ENCODE results near the gene OSBPL6. TPM values are rescaled to one million over a fixed set of nuclear protein-coding genes. Genes with fewer than 3 reads are reported as not detected.

Gene OSBPL6
- total and polyA plus RNA-seq, 2 of the 13 experiments (the other 11 are each of a cell fraction or from before 2014, with no cell fraction given) = 0.03 to 0.11 TPM

DNA sequence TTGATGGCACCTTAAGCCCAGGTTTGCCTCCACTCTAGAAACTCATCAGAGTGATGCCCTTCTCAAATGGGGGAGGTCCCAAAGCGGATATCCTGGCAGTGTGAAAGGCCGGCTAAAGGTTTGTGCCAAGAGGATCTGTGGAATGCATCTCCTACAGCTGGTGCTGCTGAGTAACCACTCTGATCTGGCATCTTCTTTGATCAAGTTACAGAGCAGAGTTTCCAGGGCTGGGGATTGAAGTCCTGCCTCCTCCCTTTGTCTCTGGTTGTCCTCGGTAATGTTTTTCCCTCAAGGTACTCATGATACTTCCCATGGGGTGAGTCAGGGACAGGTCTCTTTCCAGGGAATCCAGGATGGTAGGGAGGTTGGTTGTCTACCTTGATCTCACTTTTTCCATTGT, 232.1 kb downstream of the OSBPL6 start (continued):
- TF ChIP-seq, protein P1, sequence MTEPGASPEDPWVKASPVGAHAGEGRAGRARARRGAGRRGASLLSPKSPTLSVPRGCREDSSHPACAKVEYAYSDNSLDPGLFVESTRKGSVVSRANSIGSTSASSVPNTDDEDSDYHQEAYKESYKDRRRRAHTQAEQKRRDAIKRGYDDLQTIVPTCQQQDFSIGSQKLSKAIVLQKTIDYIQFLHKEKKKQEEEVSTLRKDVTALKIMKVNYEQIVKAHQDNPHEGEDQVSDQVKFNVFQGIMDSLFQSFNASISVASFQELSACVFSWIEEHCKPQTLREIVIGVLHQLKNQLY (CRISPR knock-in tag; IDR thresholded peaks at IDR 0.05) = no peak
- TF ChIP-seq, protein P2, sequence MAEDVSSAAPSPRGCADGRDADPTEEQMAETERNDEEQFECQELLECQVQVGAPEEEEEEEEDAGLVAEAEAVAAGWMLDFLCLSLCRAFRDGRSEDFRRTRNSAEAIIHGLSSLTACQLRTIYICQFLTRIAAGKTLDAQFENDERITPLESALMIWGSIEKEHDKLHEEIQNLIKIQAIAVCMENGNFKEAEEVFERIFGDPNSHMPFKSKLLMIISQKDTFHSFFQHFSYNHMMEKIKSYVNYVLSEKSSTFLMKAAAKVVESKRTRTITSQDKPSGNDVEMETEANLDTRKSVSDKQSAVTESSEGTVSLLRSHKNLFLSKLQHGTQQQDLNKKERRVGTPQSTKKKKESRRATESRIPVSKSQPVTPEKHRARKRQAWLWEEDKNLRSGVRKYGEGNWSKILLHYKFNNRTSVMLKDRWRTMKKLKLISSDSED (CRISPR knock-in tag; IDR thresholded peaks at IDR 0.05) = no peak

DNA sequence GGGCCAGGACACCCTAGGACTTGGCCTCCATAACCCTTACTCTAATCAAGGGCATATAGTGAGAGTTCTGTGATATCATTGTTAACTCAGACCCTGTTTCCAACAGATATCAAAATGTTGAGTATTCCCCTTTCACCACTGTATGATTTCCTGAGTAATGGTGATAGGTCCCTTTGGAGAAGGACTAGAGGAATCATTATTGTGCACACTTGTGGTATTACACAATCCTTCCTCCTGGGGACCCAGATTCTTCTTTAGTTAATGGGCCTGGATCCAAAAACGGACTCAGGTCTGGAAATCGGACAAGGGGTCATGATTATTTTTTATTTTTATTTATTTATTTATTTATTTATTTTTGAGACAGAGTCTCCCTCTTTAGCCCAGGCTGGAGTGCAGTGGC, 233.1 kb downstream of the OSBPL6 start:
- intact Hi-C loops (cut with micrococcal nuclease; ENCODE audit: unreplicated experiment) = no loop called here
- H3K79me2 ChIP-seq (ENCODE audit: insufficient read depth, low read length) = no peaks in the 10 kb centered on the region
- ChIA-PET CTCF (ENCODE audit: low intra/inter-chr PET ratio, low total read pairs) (no interaction called here), POLR2A (interaction anchor here (0.9 to 3.6 kb wide), 4 partner anchors 9 to 52 kb away, joined by 5 to 76 read pairs (median 28); partner anchors contain the start of genes PJVK and PRKRA)
- no peak for TF ChIP-seq MZF1 (CRISPR knock-in tag; IDR thresholded peaks at IDR 0.05; ENCODE audit: borderline replicate concordance)
- peak; percentile 69 for TF ChIP-seq CEBPB (IDR thresholded peaks at IDR 0.05; ENCODE audit: borderline replicate concordance, low read depth, low read length)
- WGBS (ENCODE audit: low lambda C conversion rate) = 91% methylated on average over 2 of the region's 2 CpGs
- in situ Hi-C loops (cut with HindIII; ENCODE audit: extremely low pct_ligation_motif_present, low pct_unique_long_range_greater_than_20kb) = no loop called here
- peaks cover 7% of the 10 kb centered on the region; the same call in 1 of the 2 replicates for H3K9me3 ChIP-seq (ENCODE audit: low read length)
- H3K36me3 ChIP-seq (replicated peaks in 1 of 2; ENCODE audit: control insufficient read depth in 1 of 2, insufficient read depth in 2 of 2, low read length in 2 of 2) = no peaks in the 10 kb centered on the region; a peak in 2 of 5 replicates
- H3K4me1 ChIP-seq (ENCODE audit: insufficient read depth, low read length) = peaks cover 25% of the 10 kb centered on the region
- H3K4me2 ChIP-seq (ENCODE audit: low read depth, low read length) = no peak overlapping the region
- H3K9ac ChIP-seq (ENCODE audit: insufficient read depth, low read depth, low read length) = no peak overlapping the region
- DNase-seq (ENCODE audit: low spot score) (no peak), FAIRE-seq (no peak), ATAC-seq (no peak)
- no peak overlapping the region for H3K4me3 ChIP-seq (replicated peaks in 1 of 3; ENCODE audit: insufficient read depth in 1 of 3, low read depth in 2 of 3, low read length in 3 of 3)
- H2AFZ ChIP-seq (ENCODE audit: low read length) = no peak overlapping the region
- H3K27ac ChIP-seq (ENCODE audit: extremely low read length, insufficient read depth, low read length) = no peak overlapping the region
- H3K27me3 ChIP-seq (ENCODE audit: control insufficient read depth in 1 of 2, insufficient read depth in 2 of 2, low read length in 2 of 2) = no peaks in the 10 kb centered on the region
- no peaks in the 10 kb centered on the region for H4K20me1 ChIP-seq (ENCODE audit: insufficient read depth, low read length)
- no TSS peak for BruUV-seq (replicated peaks)
